ENCODE measurements around the gene CHMP2A.

DNA sequence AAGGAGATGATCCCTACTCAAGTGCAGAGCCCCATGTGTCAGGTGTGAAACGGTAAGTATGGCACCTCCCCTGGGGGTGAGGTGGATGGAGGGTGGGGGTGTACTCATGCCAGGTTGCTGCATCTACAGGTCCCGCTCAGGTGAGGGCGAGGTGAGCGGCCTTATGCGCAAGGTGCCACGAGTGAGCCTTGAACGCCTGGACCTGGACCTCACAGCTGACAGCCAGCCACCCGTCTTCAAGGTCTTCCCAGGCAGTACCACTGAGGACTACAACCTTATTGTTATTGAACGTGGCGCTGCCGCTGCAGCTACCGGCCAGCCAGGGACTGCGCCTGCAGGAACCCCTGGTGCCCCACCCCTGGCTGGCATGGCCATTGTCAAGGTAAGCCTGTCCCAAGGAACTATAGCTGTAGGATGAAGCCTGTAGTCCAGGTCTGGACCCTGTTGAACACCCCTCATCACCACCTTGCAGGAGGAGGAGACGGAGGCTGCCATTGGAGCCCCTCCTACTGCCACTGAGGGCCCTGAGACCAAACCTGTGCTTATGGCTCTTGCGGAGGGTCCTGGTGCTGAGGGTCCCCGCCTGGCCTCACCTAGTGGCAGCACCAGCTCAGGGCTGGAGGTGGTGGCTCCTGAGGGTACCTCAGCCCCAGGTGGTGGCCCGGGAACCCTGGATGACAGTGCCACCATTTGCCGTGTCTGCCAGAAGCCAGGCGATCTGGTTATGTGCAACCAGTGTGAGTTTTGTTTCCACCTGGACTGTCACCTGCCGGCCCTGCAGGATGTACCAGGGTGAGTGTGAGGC lies 5.8 kb downstream of the CHMP2A start:
- TF ChIP-seq ZNF777 (CRISPR knock-in tag; IDR thresholded peaks at IDR 0.05) (no peak), ZNF639 (CRISPR knock-in tag; conservative IDR thresholded peaks at IDR 0.05) (no peak)
